OCI-LY7 (cell line): ENCODE data around the gene ACER3.

Source experiments
- EZH2phosphoT487 ChIP-seq: fragments of 200-600 bp; sonication (generic); IDR thresholded peaks from 2 replicates; pipeline ENCODE4 v1.6.1; 2018; ENCODE audit warnings: low read depth, borderline replicate concordance, mild to moderate bottlenecking, mixed run types, antibody characterized with exemption, low read length, moderate library complexity, mixed read lengths
- TF ChIP-seq, protein P1 (sequence below): fragments of 200-600 bp; sonication (generic); conservative IDR thresholded peaks from 2 replicates; pipeline ENCODE4 v1.5.1; 2014; ENCODE audit warnings: mild to moderate bottlenecking, antibody characterized with exemption, low read length, moderate library complexity, mixed read lengths

DNA sequence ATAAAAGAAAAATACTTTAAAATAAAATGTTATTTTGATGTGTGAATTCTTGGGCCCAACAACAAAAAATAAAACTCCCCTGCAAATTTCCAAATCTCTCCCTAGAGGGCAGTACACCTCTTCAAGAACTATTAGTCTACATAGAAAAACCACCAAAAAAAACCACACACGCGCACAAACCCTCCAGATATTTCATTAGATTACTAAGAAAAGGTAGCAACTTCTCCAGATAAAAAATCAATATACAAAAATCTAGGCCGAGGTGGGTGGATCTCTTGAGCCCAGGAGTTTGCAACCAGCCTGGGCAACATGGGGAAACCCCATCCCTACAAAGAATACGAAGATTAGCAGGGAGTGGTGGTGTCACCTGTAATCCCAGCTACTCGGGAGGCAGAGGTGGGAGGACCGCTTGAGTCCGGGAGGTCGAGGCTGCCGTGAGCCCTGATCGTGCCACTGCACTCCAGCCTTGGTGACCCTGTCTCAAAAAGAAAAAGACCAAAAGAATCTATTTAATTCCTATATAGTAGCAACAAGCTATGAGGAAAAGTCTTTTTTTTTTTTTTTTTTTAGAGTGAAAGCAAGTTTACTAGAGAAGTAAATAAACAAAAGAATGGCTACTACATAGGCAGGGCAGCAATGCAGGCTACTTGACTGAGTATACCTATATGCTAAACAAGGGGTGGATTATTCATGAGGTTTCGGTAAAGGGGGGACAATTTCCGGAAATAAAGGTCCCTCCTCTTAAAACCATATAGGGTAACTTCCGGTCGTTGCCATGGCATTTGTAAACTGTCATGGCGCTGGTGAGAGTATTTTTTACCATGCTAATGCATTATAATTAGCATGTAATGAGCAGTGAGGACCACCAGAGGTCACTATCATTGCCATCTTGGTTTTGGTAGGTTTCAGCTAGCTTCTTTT is 186.5 kb downstream of the ACER3 start:
- no peak for TF ChIP-seq EZH2phosphoT487
- TF ChIP-seq, protein P1, sequence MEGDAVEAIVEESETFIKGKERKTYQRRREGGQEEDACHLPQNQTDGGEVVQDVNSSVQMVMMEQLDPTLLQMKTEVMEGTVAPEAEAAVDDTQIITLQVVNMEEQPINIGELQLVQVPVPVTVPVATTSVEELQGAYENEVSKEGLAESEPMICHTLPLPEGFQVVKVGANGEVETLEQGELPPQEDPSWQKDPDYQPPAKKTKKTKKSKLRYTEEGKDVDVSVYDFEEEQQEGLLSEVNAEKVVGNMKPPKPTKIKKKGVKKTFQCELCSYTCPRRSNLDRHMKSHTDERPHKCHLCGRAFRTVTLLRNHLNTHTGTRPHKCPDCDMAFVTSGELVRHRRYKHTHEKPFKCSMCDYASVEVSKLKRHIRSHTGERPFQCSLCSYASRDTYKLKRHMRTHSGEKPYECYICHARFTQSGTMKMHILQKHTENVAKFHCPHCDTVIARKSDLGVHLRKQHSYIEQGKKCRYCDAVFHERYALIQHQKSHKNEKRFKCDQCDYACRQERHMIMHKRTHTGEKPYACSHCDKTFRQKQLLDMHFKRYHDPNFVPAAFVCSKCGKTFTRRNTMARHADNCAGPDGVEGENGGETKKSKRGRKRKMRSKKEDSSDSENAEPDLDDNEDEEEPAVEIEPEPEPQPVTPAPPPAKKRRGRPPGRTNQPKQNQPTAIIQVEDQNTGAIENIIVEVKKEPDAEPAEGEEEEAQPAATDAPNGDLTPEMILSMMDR, result peak; percentile 85
